Measurements from ENCODE around the gene PAIP2. TPM values are rescaled to one million over a fixed set of nuclear protein-coding genes. Genes with fewer than 3 reads are reported as not detected.

The PAIP2 gene, protein sequence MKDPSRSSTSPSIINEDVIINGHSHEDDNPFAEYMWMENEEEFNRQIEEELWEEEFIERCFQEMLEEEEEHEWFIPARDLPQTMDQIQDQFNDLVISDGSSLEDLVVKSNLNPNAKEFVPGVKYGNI
- 51.7 and 87.7 TPM in 2 replicates for total RNA-seq (ENCODE audit: low replicate concordance)
- long read RNA-seq, transcript PAIP2-206 (3 exons, 815 nt): minor isoform, 5 of 192 reads
- long read RNA-seq, transcript PAIP2-201 (4 exons, 1,459 nt): major isoform, 180 of 192 reads
- long read RNA-seq, partial matches to known transcripts: 3 of 192 reads
- long read RNA-seq, other reads (novel, unspliced or antisense): 4 of 192 reads

- H3K27ac Mint-ChIP-seq: peak within 1 kb of the TSS; percentile 99
- H3K9me3 Mint-ChIP-seq: no peaks in the 10 kb centered on the region
- peak within 1 kb of the TSS; percentile 100 for H3K4me3 Mint-ChIP-seq
- peaks cover 21% of the 10 kb centered on the region for H3K36me3 Mint-ChIP-seq
- peaks cover 6% of the 10 kb centered on the region for H3K27me3 Mint-ChIP-seq
- peak; percentile 64 for TF ChIP-seq CTCF (conservative IDR thresholded peaks at IDR 0.05)
- DNase-seq (ENCODE audit: extremely low spot score, unreplicated experiment): peak; percentile 97
- peaks cover 34% of the 10 kb centered on the region for H3K4me1 Mint-ChIP-seq (ENCODE audit: unreplicated experiment)
These were observed at the start of gene PAIP2 for GRCh38 chr5:139341689-139342422. Gene PAIP2 (plus strand): TSS chr5:139341854. CDS start chr5:139363785, 21,931 bp downstream.

DNA sequence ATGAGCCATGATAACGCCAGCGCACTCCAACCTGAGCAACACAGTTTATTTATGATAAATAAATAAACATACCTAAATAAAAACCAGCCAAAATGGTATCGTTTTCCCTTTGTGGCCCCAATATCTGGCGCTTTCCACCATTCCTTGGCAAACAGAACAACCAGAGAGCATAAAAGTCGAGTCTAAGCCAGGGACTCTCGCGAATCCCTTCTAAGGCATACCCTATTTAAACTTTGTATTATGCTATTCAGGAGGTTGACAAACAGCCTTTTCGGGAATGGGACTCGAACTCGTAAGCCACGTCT lies 48.5 kb upstream of the PAIP2 start:
- no peak for DNase-seq (ENCODE audit: extremely low spot score, unreplicated experiment)
- peak overlapping the region; percentile 96 for H3K4me3 Mint-ChIP-seq
- H3K4me1 Mint-ChIP-seq (ENCODE audit: unreplicated experiment): peaks cover 30% of the 10 kb centered on the region
- peaks cover 7% of the 10 kb centered on the region for H3K36me3 Mint-ChIP-seq
- H3K27ac Mint-ChIP-seq: peak overlapping the region; percentile 96
- H3K27me3 Mint-ChIP-seq: no peaks in the 10 kb centered on the region
- H3K9me3 Mint-ChIP-seq: no peaks in the 10 kb centered on the region
- TF ChIP-seq CTCF (conservative IDR thresholded peaks at IDR 0.05): no peak

DNA sequence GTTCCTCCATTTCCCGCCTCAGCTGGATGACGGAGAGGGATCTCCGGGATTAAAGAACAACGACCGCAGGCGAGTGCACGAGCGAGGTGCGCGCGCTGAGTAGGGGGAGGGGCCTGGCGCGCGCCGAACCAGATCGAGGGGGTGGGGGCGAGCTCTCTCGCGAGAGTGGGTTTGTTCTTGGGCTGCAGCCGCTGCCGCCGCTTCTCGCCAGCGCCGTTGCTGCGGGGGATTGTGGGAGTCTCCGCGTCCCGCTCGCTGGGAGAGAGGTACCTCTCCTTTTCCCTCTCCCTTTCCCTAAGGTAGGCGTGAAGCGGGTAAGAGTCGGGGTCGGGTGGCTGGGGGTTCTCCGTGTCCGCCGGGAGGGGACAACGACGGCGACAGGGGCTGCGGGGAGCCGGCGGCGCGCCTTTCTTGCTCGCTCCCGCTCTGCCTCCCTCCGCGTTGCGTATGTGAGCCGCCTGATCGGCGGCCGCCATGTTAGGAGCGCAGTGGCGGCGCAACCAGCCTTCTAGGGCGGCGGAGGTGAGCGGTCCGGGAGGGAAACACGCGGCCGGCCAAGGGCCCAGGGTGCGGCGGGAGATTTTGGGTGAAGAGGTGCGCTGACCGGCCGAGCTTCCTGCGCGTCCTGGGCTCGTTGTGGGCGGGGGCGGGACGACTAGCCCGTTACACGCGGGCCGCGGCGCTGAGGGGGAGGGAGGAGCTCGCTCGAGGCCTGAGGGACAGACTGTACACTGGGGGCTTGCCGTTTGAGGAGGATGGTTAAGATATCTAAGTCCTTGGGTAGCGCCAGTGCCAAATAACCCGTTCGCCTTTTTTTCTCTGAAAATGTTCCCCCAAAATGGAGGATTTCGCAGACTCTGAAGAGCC lies 47.9 kb upstream of the PAIP2 start, which contains the start of gene MATR3:
TSS of gene MATR3 (plus strand) at position 234 of the 867 bp plus-strand sequence. CDS start 13,676 bp downstream, outside the sequence.
- Mint-ChIP-seq H3K36me3 (peaks cover 7% of the 10 kb centered on the region), H3K27ac (peak within 1 kb of the TSS; percentile 96), H3K9me3 (no peaks in the 10 kb centered on the region), H3K4me1 (ENCODE audit: unreplicated experiment) (peaks cover 35% of the 10 kb centered on the region), H3K27me3 (no peaks in the 10 kb centered on the region), H3K4me3 (peak within 1 kb of the TSS; percentile 96)
- TF ChIP-seq CTCF (conservative IDR thresholded peaks at IDR 0.05): no peak
- DNase-seq (ENCODE audit: extremely low spot score, unreplicated experiment): peak; percentile 97

DNA sequence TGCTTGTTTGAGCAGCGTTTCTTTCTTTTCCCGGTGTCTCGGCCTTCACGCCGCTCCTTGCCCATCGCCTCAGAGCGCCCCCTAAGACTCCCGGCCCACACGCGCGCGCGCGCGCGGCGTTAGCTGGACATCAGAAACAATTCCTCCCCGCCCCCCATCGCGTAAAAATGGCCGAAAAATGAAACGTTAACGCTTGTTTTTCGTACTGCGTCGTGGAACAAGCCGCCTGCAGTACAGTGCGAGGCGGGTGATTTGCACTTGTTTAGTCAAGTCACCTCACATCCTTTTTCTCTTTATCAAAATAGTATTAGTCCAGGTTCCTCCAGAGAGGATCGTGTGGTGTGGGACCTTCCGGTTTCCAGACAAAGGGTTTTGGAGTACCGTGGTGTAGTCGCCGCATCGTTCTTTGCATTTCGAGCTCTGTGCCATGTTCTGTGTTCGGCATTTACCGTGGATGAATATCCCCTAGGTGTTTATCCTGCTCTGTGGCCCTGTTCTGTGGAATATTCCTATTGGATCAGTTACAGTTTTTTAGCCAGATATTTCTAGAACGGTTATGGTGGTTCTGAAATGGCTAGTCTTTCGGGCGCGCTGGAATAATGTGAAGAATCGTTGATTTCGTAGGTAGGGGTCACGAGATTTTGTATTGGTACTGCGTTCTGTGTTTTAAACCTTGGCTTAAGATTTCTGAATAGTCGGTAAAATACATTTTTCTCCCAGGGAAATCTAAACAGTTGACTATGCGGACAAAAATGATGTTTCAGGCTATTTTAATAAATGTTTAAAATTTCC lies 47.1 kb upstream of the PAIP2 start:
- DNase-seq (ENCODE audit: extremely low spot score, unreplicated experiment): peak; percentile 89
- Mint-ChIP-seq H3K4me1 (ENCODE audit: unreplicated experiment) (peaks cover 44% of the 10 kb centered on the region), H3K36me3 (peaks cover 7% of the 10 kb centered on the region), H3K27ac (peak overlapping the region; percentile 96), H3K4me3 (peak overlapping the region; percentile 96), H3K27me3 (no peaks in the 10 kb centered on the region), H3K9me3 (no peaks in the 10 kb centered on the region)
- peak; percentile 34 for TF ChIP-seq CTCF (conservative IDR thresholded peaks at IDR 0.05)

Data from type B pancreatic cell (in vitro differentiated cells).